CD4-positive, alpha-beta T cell treated with Interleukin-15 for 1 hour (primary cell): ENCODE data around the gene KRTAP13-4.

ENCODE experiments used
- DNase-seq: peaks from one replicate; pipeline ENCODE4 v3.0.0-alpha.2; 2020

The KRTAP13-4 gene

GRCh38 chr21:30430170-30430655 lies at the start of gene KRTAP13-4:
Gene KRTAP13-4 (plus strand): TSS chr21:30430220. CDS start chr21:30430276, 56 bp downstream.
- DNase-seq: no peak

- no peak for DNase-seq
These were observed 47.8 kb upstream of the KRTAP13-4 start for GRCh38 chr21:30382201-30382600.

- no peak for DNase-seq
These were observed 38.5 kb upstream of the KRTAP13-4 start for GRCh38 chr21:30391492-30392025.

- no peak for DNase-seq
These were observed 34.3 kb upstream of the KRTAP13-4 start, which contains the start of gene KRTAP13-1 for GRCh38 chr21:30395731-30396130. Gene KRTAP13-1 (plus strand): TSS chr21:30396031. CDS start chr21:30396087, 56 bp downstream.

GRCh38 chr21:30408782-30409494 lies 21.1 kb upstream of the KRTAP13-4 start:
- no peak for DNase-seq

GRCh38 chr21:30415993-30416392 lies 14.0 kb upstream of the KRTAP13-4 start:
- no peak for DNase-seq

GRCh38 chr21:30425826-30426225 lies 4.2 kb upstream of the KRTAP13-4 start, which contains the start of gene KRTAP13-3:
Gene KRTAP13-3 (minus strand): TSS chr21:30425926. CDS start chr21:30425912, 14 bp downstream.
- no peak for DNase-seq

GRCh38 chr21:30426731-30427130 lies 3.3 kb upstream of the KRTAP13-4 start:
- DNase-seq: no peak

- DNase-seq: no peak
These were observed 4.1 kb downstream of the KRTAP13-4 start for GRCh38 chr21:30434033-30434631.

GRCh38 chr21:30437010-30437565 lies 7.1 kb downstream of the KRTAP13-4 start:
- DNase-seq: no peak

- no peak for DNase-seq
These were observed 10.0 kb downstream of the KRTAP13-4 start, which contains the start of gene KRTAP15-1 for GRCh38 chr21:30439975-30440374. Gene KRTAP15-1 (plus strand): TSS chr21:30440275. CDS start chr21:30440328, 53 bp downstream.

GRCh38 chr21:30443226-30443625 lies 13.2 kb downstream of the KRTAP13-4 start:
- DNase-seq: no peak

GRCh38 chr21:30444204-30444603 lies 14.2 kb downstream of the KRTAP13-4 start:
- no peak for DNase-seq

GRCh38 chr21:30447056-30447455 lies 17.0 kb downstream of the KRTAP13-4 start:
- DNase-seq: no peak

- DNase-seq: no peak
These were observed 18.5 kb downstream of the KRTAP13-4 start for GRCh38 chr21:30448514-30448913.

GRCh38 chr21:30463713-30464112 lies 33.7 kb downstream of the KRTAP13-4 start:
- no peak for DNase-seq

GRCh38 chr21:30468900-30469714 lies 39.1 kb downstream of the KRTAP13-4 start:
- no peak for DNase-seq

GRCh38 chr21:30478004-30478403 lies 48.0 kb downstream of the KRTAP13-4 start:
- DNase-seq: no peak

GRCh38 chr21:30479259-30479658 lies 49.2 kb downstream of the KRTAP13-4 start:
- no peak for DNase-seq

GRCh38 chr21:30480145-30480544 lies 50.1 kb downstream of the KRTAP13-4 start, which contains the start of gene KRTAP19-1:
Gene KRTAP19-1 (minus strand): TSS chr21:30480367. CDS start chr21:30480317, 50 bp downstream.
- no peak for DNase-seq
